Dermis lymphatic vessel endothelial cell (primary cell): ENCODE results near the gene STAB2. TPM values are rescaled to one million over a fixed set of nuclear protein-coding genes. Genes with fewer than 3 reads are reported as not detected.

ENCODE experiments used
- total RNA-seq: library from RNA; depleted of rRNA; stranded (reverse); fragments of >200 nt; gene quantifications from 2 replicates; pipeline ENCODE4 v1.2.1, GENCODE V29; 2014

STAB2 gene
- total RNA-seq, result 7.2 and 10.4 TPM in 2 replicates

GRCh38 chr12:103586791-103587370 is at the start of gene STAB2:
Gene STAB2, plus strand, starts transcription at chr12:103587273. Its CDS starts 204 bp downstream, at chr12:103587477.

Other genes with a start within 250 kb of the STAB2 start
- not detected in 2 replicates for gene C12orf42, start 91.3 kb upstream of the STAB2 start, total RNA-seq